GM12891 (cell line): ENCODE results near the gene RAC3.

Source experiments
- POLR2A ChIP-seq: IDR thresholded peaks from 2 replicates; pipeline ENCODE4 v1.6.1; 2011; ENCODE audit warnings: low read depth, low read length, control low read depth
- POLR2AphosphoS5 ChIP-seq: IDR thresholded peaks from 2 replicates; pipeline ENCODE4 v1.6.1; 2011; ENCODE audit warnings: low read depth, low read length, control low read depth
- TAF1 ChIP-seq: IDR thresholded peaks from 2 replicates; pipeline ENCODE4 v1.6.1; 2011; ENCODE audit warnings: low read depth, low read length, control low read depth

- TF ChIP-seq POLR2A (no peak), POLR2AphosphoS5 (no peak), TAF1 (no peak)
Measured at GRCh38 chr17:82006468-82007227, 24.8 kb upstream of the RAC3 start.
